H1 (cell line): ENCODE data around the gene RIN3. TPM values are rescaled to one million over a fixed set of nuclear protein-coding genes. Genes with fewer than 3 reads are reported as not detected.

Experiments used
- ASH2L ChIP-seq: fragments of 200-600, 300-600 bp; sonication (generic); IDR thresholded peaks from one replicate; pipeline ENCODE4 v1.7.1; 2017; ENCODE audit warnings: low read length
- BRCA1 ChIP-seq: IDR thresholded peaks from 2 replicates; pipeline ENCODE4 v1.6.1; 2012; ENCODE audit warnings: low read depth, low read length, improper control_type of control experiment
- CHD2 ChIP-seq: IDR thresholded peaks from 2 replicates; pipeline ENCODE4 v1.6.1; 2012; ENCODE audit warnings: low read length, improper control_type of control experiment
- CHD7 ChIP-seq: fragments of 300-600 bp; sonication (generic); IDR thresholded peaks from 2 replicates; pipeline ENCODE4 v1.7.1; 2012; ENCODE audit warnings: low read length, moderate library complexity, mild to moderate bottlenecking, inconsistent platforms; ENCODE audit not compliant: insufficient replicate concordance
- HDAC6 ChIP-seq: IDR thresholded peaks from one replicate; pipeline ENCODE4 v1.7.1; 2012; ENCODE audit warnings: low read depth, mild to moderate bottlenecking, inconsistent platforms, low read length, moderate library complexity
- KDM5A ChIP-seq: fragments of 200-600 bp; IDR thresholded peaks from 2 replicates; pipeline ENCODE4 v1.7.1; 2012; ENCODE audit warnings: mild to moderate bottlenecking, low read length, inconsistent platforms, mixed read lengths
- NANOG ChIP-seq: IDR thresholded peaks from 2 replicates; pipeline ENCODE4 v1.6.1; 2011; ENCODE audit warnings: low read length, low read depth, mild to moderate bottlenecking, inconsistent platforms; ENCODE audit not compliant: insufficient read depth, poor library complexity, severe bottlenecking
- NRF1 ChIP-seq: IDR thresholded peaks from 2 replicates; pipeline ENCODE4 v1.6.1; 2011; ENCODE audit warnings: mild to moderate bottlenecking, low read depth, low read length, improper control_type of control experiment
- RFX5 ChIP-seq: IDR thresholded peaks from 2 replicates; pipeline ENCODE4 v1.6.1; 2011; ENCODE audit warnings: low read depth, low read length, improper control_type of control experiment, borderline replicate concordance
- RXRA ChIP-seq: IDR thresholded peaks from 2 replicates; pipeline ENCODE4 v1.6.1; 2011; ENCODE audit warnings: low read depth, mild to moderate bottlenecking, low read length, moderate library complexity; ENCODE audit not compliant: insufficient read depth
- SIRT6 ChIP-seq: IDR thresholded peaks from one replicate; pipeline ENCODE4 v1.7.1; 2012; ENCODE audit warnings: low read length, inconsistent platforms
- SIX5 ChIP-seq: IDR thresholded peaks from 2 replicates; pipeline ENCODE4 v1.6.1; 2011; ENCODE audit warnings: mild to moderate bottlenecking, low read depth, low read length
- SP4 ChIP-seq: IDR thresholded peaks from 2 replicates; pipeline ENCODE4 v1.6.1; 2012; ENCODE audit warnings: low read length, inconsistent platforms
- TEAD4 ChIP-seq: IDR thresholded peaks from 2 replicates; pipeline ENCODE4 v1.6.1; 2012; ENCODE audit warnings: low read depth, low read length, inconsistent platforms, mixed read lengths
- polyA plus RNA-seq, 7 experiments: library from polyadenylated mRNA; depleted of rRNA in 3 of 7; stranded (reverse) in 5 of 7; unstranded in 2 of 7; fragments of >200 nt in 5 of 7; fragments of 200-250 nt in 2 of 7; gene quantifications; 1 replicate in 5 of 7; 2 replicates in 1 of 7; 4 replicates in 1 of 7; pipeline versions ENCODE4 v1.2.1 to v1.2.3, GENCODE V29; 2011 to 2013; ENCODE audit warnings: missing spikeins in 2 of 7, mixed read lengths in 2 of 7
- total RNA-seq: library from RNA; stranded (reverse); fragmentation: NEBNext Ultra II Directional; extraction: Animal tissue kit (Norgen Biotek cat#: 25700); gene quantifications from 2 replicates; pipeline ENCODE4 v1.2.1, GENCODE V29; 2021

RIN3 gene
- total and polyA plus RNA-seq, 2 of the 8 experiments (the other 6 are each of a cell fraction or from before 2014, with no cell fraction given): 0.59 to 1.5 TPM

GRCh38 chr14:92471919-92472318 lies 41.7 kb upstream of the RIN3 start (continued):
- TF ChIP-seq NANOG (peak; percentile 81), HDAC6 (no peak), SP4 (no peak), BRCA1 (no peak), RFX5 (no peak), CHD2 (no peak), KDM5A (no peak), RXRA (no peak), SIRT6 (no peak), SIX5 (no peak), TEAD4 (peak; percentile 80), CHD7 (no peak), NRF1 (no peak), ASH2L (no peak)
